ENCODE measurements around the gene ARMH3.

- TF ChIP-seq, protein P1, sequence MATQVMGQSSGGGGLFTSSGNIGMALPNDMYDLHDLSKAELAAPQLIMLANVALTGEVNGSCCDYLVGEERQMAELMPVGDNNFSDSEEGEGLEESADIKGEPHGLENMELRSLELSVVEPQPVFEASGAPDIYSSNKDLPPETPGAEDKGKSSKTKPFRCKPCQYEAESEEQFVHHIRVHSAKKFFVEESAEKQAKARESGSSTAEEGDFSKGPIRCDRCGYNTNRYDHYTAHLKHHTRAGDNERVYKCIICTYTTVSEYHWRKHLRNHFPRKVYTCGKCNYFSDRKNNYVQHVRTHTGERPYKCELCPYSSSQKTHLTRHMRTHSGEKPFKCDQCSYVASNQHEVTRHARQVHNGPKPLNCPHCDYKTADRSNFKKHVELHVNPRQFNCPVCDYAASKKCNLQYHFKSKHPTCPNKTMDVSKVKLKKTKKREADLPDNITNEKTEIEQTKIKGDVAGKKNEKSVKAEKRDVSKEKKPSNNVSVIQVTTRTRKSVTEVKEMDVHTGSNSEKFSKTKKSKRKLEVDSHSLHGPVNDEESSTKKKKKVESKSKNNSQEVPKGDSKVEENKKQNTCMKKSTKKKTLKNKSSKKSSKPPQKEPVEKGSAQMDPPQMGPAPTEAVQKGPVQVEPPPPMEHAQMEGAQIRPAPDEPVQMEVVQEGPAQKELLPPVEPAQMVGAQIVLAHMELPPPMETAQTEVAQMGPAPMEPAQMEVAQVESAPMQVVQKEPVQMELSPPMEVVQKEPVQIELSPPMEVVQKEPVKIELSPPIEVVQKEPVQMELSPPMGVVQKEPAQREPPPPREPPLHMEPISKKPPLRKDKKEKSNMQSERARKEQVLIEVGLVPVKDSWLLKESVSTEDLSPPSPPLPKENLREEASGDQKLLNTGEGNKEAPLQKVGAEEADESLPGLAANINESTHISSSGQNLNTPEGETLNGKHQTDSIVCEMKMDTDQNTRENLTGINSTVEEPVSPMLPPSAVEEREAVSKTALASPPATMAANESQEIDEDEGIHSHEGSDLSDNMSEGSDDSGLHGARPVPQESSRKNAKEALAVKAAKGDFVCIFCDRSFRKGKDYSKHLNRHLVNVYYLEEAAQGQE (IDR thresholded peaks at IDR 0.05; ENCODE audit: insufficient read depth in 1 of 2, low read depth in 2 of 2, low read length in 1 of 2), result no peak
- no peak for TF ChIP-seq CTCF (IDR thresholded peaks at IDR 0.05)
These were observed 258.4 kb downstream of the ARMH3 start for GRCh38 chr10:101797403-101798059.

Measured in Panc1 (cell line).